WTC11 (cell line): ENCODE results near the gene RAI1. TPM values are rescaled to one million over a fixed set of nuclear protein-coding genes. Genes with fewer than 3 reads are reported as not detected.

Source experiments
- ATAC-seq: fragments of 200-7000 bp; cut with Tn5 transposase; 2 replicates; pipeline ENCODE4 v1.10.0; 2021; ENCODE audit warnings: mild to moderate bottlenecking, moderate library complexity
- CTCF ChIA-PET: fragments of 300-600 bp; sonication (Branson Sonifier 250); formaldehyde crosslinking; loops from one replicate; lab custom pipeline; 2021; ENCODE audit warnings: antibody characterized with exemption; lab: Charles Lee
- POLR2A ChIA-PET: fragments of 350-600 bp; sonication (Branson Sonifier 250); formaldehyde crosslinking; loops from one replicate; lab custom pipeline; 2021; ENCODE audit warnings: antibody characterized with exemption; lab: Charles Lee
- DNase-seq: peaks from one replicate; pipeline ENCODE4 v3.0.0; 2021; ENCODE audit warnings: low spot score
- H3K27ac Mint-ChIP-seq: 2 replicates; pipeline ENCODE4 v1.8.0; 2021; ENCODE audit warnings: mixed read lengths
- H3K27me3 Mint-ChIP-seq: 2 replicates; pipeline ENCODE4 v1.8.0; 2021; ENCODE audit warnings: low read depth, mild to moderate bottlenecking, moderate library complexity, mixed read lengths
- H3K36me3 Mint-ChIP-seq: 2 replicates; pipeline ENCODE4 v1.8.0; 2021; ENCODE audit warnings: mixed read lengths
- H3K4me1 Mint-ChIP-seq: 2 replicates; pipeline ENCODE4 v1.8.0; 2022; ENCODE audit warnings: mixed read lengths
- H3K4me3 Mint-ChIP-seq: 2 replicates; pipeline ENCODE4 v1.8.0; 2021; ENCODE audit warnings: mild to moderate bottlenecking, moderate library complexity, mixed read lengths
- H3K9me3 Mint-ChIP-seq: 2 replicates; pipeline ENCODE4 v1.8.0; 2021; ENCODE audit warnings: mixed read lengths
- CDX4 ChIP-seq: fragments of 250-450 bp; sonication (Bioruptor Pico); IDR thresholded peaks from 2 replicates; pipeline ENCODE4 v1.9.0; 2021; ENCODE audit warnings: moderate library complexity, mild to moderate bottlenecking, inconsistent platforms, borderline replicate concordance
- E2F4 ChIP-seq: sonication (generic); formaldehyde crosslinking; IDR thresholded peaks from 2 replicates; pipeline ENCODE4 v1.8.1; 2022; ENCODE audit warnings: low read depth, mild to moderate bottlenecking, moderate library complexity, missing genetic modification reagents, borderline replicate concordance
- ELF4 ChIP-seq: sonication (generic); formaldehyde crosslinking; IDR thresholded peaks from 2 replicates; pipeline ENCODE4 v1.8.1; 2022; ENCODE audit warnings: low read depth, mild to moderate bottlenecking, moderate library complexity, missing genetic modification reagents
- ERG ChIP-seq: fragments of 250-450 bp; sonication (Bioruptor Pico); IDR thresholded peaks from 2 replicates; pipeline ENCODE4 v1.8.0; 2021; ENCODE audit warnings: mild to moderate bottlenecking
- ESRRA ChIP-seq: sonication (generic); formaldehyde crosslinking; IDR thresholded peaks from 2 replicates; pipeline ENCODE4 v1.8.1; 2022; ENCODE audit warnings: mild to moderate bottlenecking, missing genetic modification reagents, borderline replicate concordance
- KAT7 ChIP-seq: sonication (generic); formaldehyde crosslinking; IDR thresholded peaks from 2 replicates; pipeline ENCODE4 v1.8.1; 2023; ENCODE audit warnings: missing genetic modification reagents, mild to moderate bottlenecking, borderline replicate concordance
- NFATC4 ChIP-seq: fragments of 250-450 bp; sonication (Bioruptor Pico); IDR thresholded peaks from 2 replicates; pipeline ENCODE4 v1.9.0; 2021; ENCODE audit warnings: mild to moderate bottlenecking
- NFYB ChIP-seq: sonication (generic); formaldehyde crosslinking; conservative IDR thresholded peaks from 2 replicates; pipeline ENCODE4 v1.8.0; 2022; ENCODE audit warnings: low read depth, missing genetic modification reagents
- PREB ChIP-seq: sonication (generic); formaldehyde crosslinking; IDR thresholded peaks from 2 replicates; pipeline ENCODE4 v1.8.1; 2022; ENCODE audit warnings: mild to moderate bottlenecking, missing genetic modification reagents, moderate library complexity, borderline replicate concordance
- SOX15 ChIP-seq: fragments of 250-450 bp; sonication (Bioruptor Pico); IDR thresholded peaks from 2 replicates; pipeline ENCODE4 v1.9.0; 2021; ENCODE audit warnings: mild to moderate bottlenecking
- ZBTB43 ChIP-seq: sonication (generic); formaldehyde crosslinking; IDR thresholded peaks from 2 replicates; pipeline ENCODE4 v1.8.1; 2023; ENCODE audit warnings: mild to moderate bottlenecking, missing genetic modification reagents
- ZNF281 ChIP-seq: sonication (generic); formaldehyde crosslinking; IDR thresholded peaks from 2 replicates; pipeline ENCODE4 v1.8.0; 2023; ENCODE audit warnings: mild to moderate bottlenecking, missing genetic modification reagents
- ZNF416 ChIP-seq: fragments of 250-450 bp; sonication (Bioruptor Pico); IDR thresholded peaks from 2 replicates; pipeline ENCODE4 v1.9.0; 2021; ENCODE audit warnings: mild to moderate bottlenecking, inconsistent platforms
- ZNF425 ChIP-seq: fragments of 250-450 bp; sonication (Bioruptor Pico); conservative IDR thresholded peaks from 2 replicates; pipeline ENCODE4 v1.9.0; 2021; ENCODE audit warnings: mild to moderate bottlenecking
- ZNF671 ChIP-seq: fragments of 250-450 bp; sonication (Bioruptor Pico); IDR thresholded peaks from 2 replicates; pipeline ENCODE4 v1.8.0; 2021; ENCODE audit warnings: mild to moderate bottlenecking
- total RNA-seq: library from RNA; stranded (reverse); gene quantifications from 3 replicates; pipeline ENCODE4 v1.2.3, GENCODE V29; 2021

Gene RAI1
- total RNA-seq, 1 experiment from 2014 or later: 12.7 TPM

- Mint-ChIP-seq H3K4me3 (no peak overlapping the region), H3K4me1 (peaks cover 34% of the 10 kb centered on the region), H3K36me3 (no peaks in the 10 kb centered on the region), H3K27me3 (no peaks in the 10 kb centered on the region), H3K27ac (no peak overlapping the region; the same call in 1 of the 2 replicates), H3K9me3 (no peaks in the 10 kb centered on the region)
- CTCF ChIA-PET: interaction anchor here (0.9 kb wide), 1 partner anchor 40 kb away, joined by 4 read pairs; no protein-coding TSS in a partner anchor
- ATAC-seq: no peak
- no peak for TF ChIP-seq KAT7 (CRISPR knock-in tag)
- TF ChIP-seq ZNF425 (CRISPR knock-in tag): no peak
- no peak for TF ChIP-seq SOX15 (CRISPR knock-in tag)
- no peak for TF ChIP-seq CDX4 (CRISPR knock-in tag)
- no peak for TF ChIP-seq ZNF671 (CRISPR knock-in tag)
- no peak for TF ChIP-seq E2F4 (CRISPR knock-in tag)
- no peak for TF ChIP-seq PREB (CRISPR knock-in tag)
- TF ChIP-seq ZBTB43: no peak
- no peak for TF ChIP-seq ESRRA
- no peak for TF ChIP-seq NFYB (CRISPR knock-in tag)
- no peak for TF ChIP-seq ZNF416 (CRISPR knock-in tag)
- TF ChIP-seq NFATC4 (CRISPR knock-in tag): no peak
- TF ChIP-seq ZNF281 (CRISPR knock-in tag): no peak
- TF ChIP-seq ELF4 (CRISPR knock-in tag): no peak
- TF ChIP-seq ERG: no peak
- POLR2A ChIA-PET: interaction anchor here (0.9 to 1.6 kb wide), 2 partner anchors 15 to 17 kb away, joined by 3 to 4 read pairs; no protein-coding TSS in a partner anchor
- DNase-seq: no peak
Measured at GRCh38 chr17:17852930-17853329, 171.7 kb downstream of the RAI1 start.
